SK-N-SH (cell line): Measurements from ENCODE around the gene PAFAH1B1. TPM values are rescaled to one million over a fixed set of nuclear protein-coding genes. Genes with fewer than 3 reads are reported as not detected.

Source experiments
- CTCF ChIA-PET: fragments of 300-600, 350-600 bp; formaldehyde crosslinking; extraction: SDS; loops from one replicate; lab custom pipeline; 2021; lab: Yijun Ruan, JAX
- POLR2A ChIA-PET: fragments of 350-600 bp; sonication (Branson Sonifier 250); formaldehyde crosslinking; extraction: SDS; loops from one replicate; lab custom pipeline; 2020; ENCODE audit warnings: antibody characterized with exemption, inconsistent platforms; lab: Yijun Ruan, JAX
- DNase-seq: peaks from one replicate; pipeline ENCODE4 v3.0.0; 2012
- H2AFZ ChIP-seq: fragments of 200-600 bp; sonication (generic); 2 replicates; pipeline ENCODE4 v1.8.1; 2016; ENCODE audit warnings: antibody characterized with exemption, mild to moderate bottlenecking, low read depth
- H3F3A ChIP-seq: fragments of 200-600 bp; sonication (generic); replicated peaks from 2 replicates; pipeline ENCODE3; 2016; ENCODE audit warnings: antibody characterized with exemption, mild to moderate bottlenecking; ENCODE audit not compliant: insufficient read depth
- H3K27ac ChIP-seq, 2 experiments: fragments of 200-500 bp in 1 of 2; fragments of 200-600 bp in 1 of 2; sonication (Bioruptor generic) in 1 of 2; sonication (generic), shearing (Covaris generic) in 1 of 2; 2 replicates each; pipeline versions ENCODE4 v1.5.1 to v1.6.1; 2014 to 2016; ENCODE audit warnings: low read depth in 2 of 2, inconsistent platforms in 1 of 2, low read length in 1 of 2, mild to moderate bottlenecking in 1 of 2, mixed read lengths in 1 of 2
- H3K27me3 ChIP-seq: fragments of 200-600 bp; sonication (generic), shearing (Covaris generic); 2 replicates; pipeline ENCODE4 v1.6.1; 2016; ENCODE audit warnings: mixed run types; ENCODE audit not compliant: insufficient read depth
- H3K36me3 ChIP-seq, 2 experiments: fragments of 200-500 bp in 1 of 2; fragments of 200-600 bp in 1 of 2; sonication (Bioruptor generic) in 1 of 2; sonication (generic) in 1 of 2; replicated peaks in 1 of 2; 2 replicates each; pipeline versions ENCODE3 to v1.5.1; 2014 to 2016; ENCODE audit warnings: low read length in 1 of 2, mild to moderate bottlenecking in 1 of 2; ENCODE audit not compliant: insufficient read depth in 2 of 2, control insufficient read depth in 1 of 2
- H3K4me1 ChIP-seq, 2 experiments: fragments of 200-500 bp in 1 of 2; fragments of 200-600 bp in 1 of 2; sonication (Bioruptor generic) in 1 of 2; sonication (generic), shearing (Covaris generic) in 1 of 2; 2 replicates each; pipeline versions ENCODE4 v1.5.1 to v1.6.1; 2014 to 2016; ENCODE audit warnings: low read depth in 1 of 2, low read length in 1 of 2, mixed run types in 1 of 2; ENCODE audit not compliant: insufficient read depth in 2 of 2, control insufficient read depth in 1 of 2
- H3K4me2 ChIP-seq: fragments of 200-600 bp; sonication (generic), shearing (Covaris generic); 2 replicates; pipeline ENCODE4 v1.6.1; 2017; ENCODE audit warnings: mixed run types
- H3K4me3 ChIP-seq, 2 experiments: fragments of 200-500 bp in 1 of 2; fragments of 200-600 bp in 1 of 2; sonication (Bioruptor generic) in 1 of 2; sonication (generic), shearing (Covaris generic) in 1 of 2; 2 replicates each; pipeline versions ENCODE4 v1.5.1 to v1.8.1; 2014 to 2016; ENCODE audit warnings: low read depth in 2 of 2, inconsistent platforms in 1 of 2, low read length in 1 of 2, mild to moderate bottlenecking in 1 of 2, mixed read lengths in 1 of 2, moderate library complexity in 1 of 2
- H3K79me2 ChIP-seq: fragments of 200-600 bp; sonication (generic); 2 replicates; pipeline ENCODE4 v1.8.1; 2017; ENCODE audit warnings: mild to moderate bottlenecking; ENCODE audit not compliant: insufficient read depth
- H3K9ac ChIP-seq: fragments of 200-600 bp; sonication (generic); 2 replicates; pipeline ENCODE4 v1.6.1; 2017; ENCODE audit warnings: mixed run types
- H3K9me2 ChIP-seq: fragments of 200-600 bp; sonication (generic); 2 replicates; pipeline ENCODE4 v1.6.1; 2017; ENCODE audit warnings: mixed run types
- H3K9me3 ChIP-seq: fragments of 200-600 bp; sonication (generic); 2 replicates; pipeline ENCODE4 v1.6.1; 2017; ENCODE audit warnings: mixed run types, mild to moderate bottlenecking, moderate library complexity
- H4K20me1 ChIP-seq: fragments of 200-600 bp; sonication (generic); 2 replicates; pipeline ENCODE4 v1.6.1; 2017; ENCODE audit warnings: mild to moderate bottlenecking, mixed run types; ENCODE audit not compliant: insufficient read depth
- CHD2 ChIP-seq: fragments of 150-350 bp; IDR thresholded peaks from 2 replicates; pipeline ENCODE4 v1.6.1; 2018; ENCODE audit warnings: low read length; ENCODE audit not compliant: partially characterized antibody
- ELF1 ChIP-seq: IDR thresholded peaks from 2 replicates; pipeline ENCODE4 v1.4.0; 2012
- EP300 ChIP-seq, 2 experiments: IDR thresholded peaks; 2 replicates each; pipeline versions ENCODE4 v1.4.0 to v1.6.1; 2012; ENCODE audit warnings: borderline replicate concordance in 1 of 2, low read depth in 1 of 2, low read length in 1 of 2
- EZH2phosphoT487 ChIP-seq: fragments of 200-600 bp; sonication (generic); IDR thresholded peaks from 2 replicates; pipeline ENCODE4 v1.6.1; 2017; ENCODE audit warnings: low read depth, mixed run types, mild to moderate bottlenecking, antibody characterized with exemption, moderate library complexity, borderline replicate concordance
- FOXJ3 ChIP-seq: sonication (generic); formaldehyde crosslinking; IDR thresholded peaks from 2 replicates; pipeline ENCODE4 v1.5.1; 2020; ENCODE audit warnings: mild to moderate bottlenecking, missing genetic modification reagents
- FOXM1 ChIP-seq: IDR thresholded peaks from 2 replicates; pipeline ENCODE4 v1.4.0; 2012; ENCODE audit warnings: low read depth, mild to moderate bottlenecking
- MEF2A ChIP-seq: IDR thresholded peaks from 2 replicates; pipeline ENCODE4 v1.4.0; 2012; ENCODE audit warnings: low read depth, borderline replicate concordance
- NFIC ChIP-seq: IDR thresholded peaks from 2 replicates; pipeline ENCODE4 v1.4.0; 2012; ENCODE audit warnings: borderline replicate concordance
- RXRA ChIP-seq: IDR thresholded peaks from 2 replicates; pipeline ENCODE4 v1.4.0; 2012; ENCODE audit warnings: low read depth, mild to moderate bottlenecking, borderline replicate concordance
- TAF1 ChIP-seq: IDR thresholded peaks from 2 replicates; pipeline ENCODE4 v1.6.1; 2012; ENCODE audit warnings: low read depth, mild to moderate bottlenecking, low read length, moderate library complexity, borderline replicate concordance
- TCF12 ChIP-seq: IDR thresholded peaks from 2 replicates; pipeline ENCODE4 v1.4.0; 2012
- TEAD4 ChIP-seq: IDR thresholded peaks from 2 replicates; pipeline ENCODE4 v1.4.0; 2012; ENCODE audit warnings: mild to moderate bottlenecking, borderline replicate concordance; ENCODE audit not compliant: insufficient read depth
- USF2 ChIP-seq: fragments of 150-350 bp; IDR thresholded peaks from 2 replicates; pipeline ENCODE4 v1.6.1; 2017; ENCODE audit warnings: antibody characterized with exemption, low read length, low read depth, borderline replicate concordance
- YY1 ChIP-seq: IDR thresholded peaks from 2 replicates; pipeline ENCODE4 v1.4.0; 2012; ENCODE audit warnings: low read depth, mild to moderate bottlenecking
- ZBTB33 ChIP-seq: IDR thresholded peaks from 2 replicates; pipeline ENCODE4 v1.4.0; 2012; ENCODE audit warnings: low read depth, borderline replicate concordance
- WGBS: methylation state at CpG from one replicate; pipeline ENCODE4 v1.1.6; 2017; ENCODE audit warnings: low lambda C conversion rate; 5-methylcytosine and 5-hydroxymethylcytosine counted together
- polyA plus RNA-seq, 3 experiments: library from polyadenylated mRNA; depleted of rRNA; stranded (reverse); fragments of >200 nt; gene quantifications; 2 replicates each; pipeline ENCODE4 v1.2.3, GENCODE V29; 2012

PAFAH1B1 gene
- polyA plus RNA-seq, 1 of the 3 experiments (the other 2 are of a cell fraction), result 37.3 TPM

- H3K9ac ChIP-seq, result no peak overlapping the region
- no peak overlapping the region for H2AFZ ChIP-seq
- CTCF ChIA-PET, result no interaction called here
- WGBS, result 97% methylated on average over 2 of the region's 2 CpGs
- H3F3A ChIP-seq, result peaks cover 32% of the 10 kb centered on the region
- no peaks in the 10 kb centered on the region for H3K27me3 ChIP-seq
- H3K9me2 ChIP-seq, result no peaks in the 10 kb centered on the region
- POLR2A ChIA-PET, result no interaction called here
- no peaks in the 10 kb centered on the region for H3K4me1 ChIP-seq
- no peaks in the 10 kb centered on the region for H3K9me3 ChIP-seq
- H3K27ac ChIP-seq, result no peak overlapping the region
- H3K4me3 ChIP-seq, result no peak overlapping the region
- H3K36me3 ChIP-seq, result peaks cover 62 to 68% of the 10 kb centered on the region in 2 experiments
- DNase-seq, result no peak
- no peak for TF ChIP-seq YY1
- TF ChIP-seq ELF1, result no peak
- TF ChIP-seq TAF1, result no peak
- TF ChIP-seq MEF2A, result no peak
- TF ChIP-seq ZBTB33, result no peak
- no peak for TF ChIP-seq TEAD4
- H3K4me2 ChIP-seq, result no peak overlapping the region
- H4K20me1 ChIP-seq, result peaks cover 24% of the 10 kb centered on the region
- H3K79me2 ChIP-seq, result peaks cover 29% of the 10 kb centered on the region
Observed at GRCh38 chr17:2680961-2681360, 87.5 kb downstream of the PAFAH1B1 start.

GRCh38 chr17:2681650-2682049, 88.2 kb downstream of the PAFAH1B1 start:
- 89% methylated on average over 7 of the region's 7 CpGs for WGBS
- Histone ChIP-seq H3K4me2 (no peak overlapping the region), H3K9me2 (no peaks in the 10 kb centered on the region), H3K27ac (no peak overlapping the region), H3K9me3 (no peaks in the 10 kb centered on the region), H3K27me3 (no peaks in the 10 kb centered on the region), H4K20me1 (peaks cover 24% of the 10 kb centered on the region), H3K9ac (no peak overlapping the region), H3K79me2 (peaks cover 22% of the 10 kb centered on the region), H3K4me3 (no peak overlapping the region), H2AFZ (no peak overlapping the region), H3F3A (peaks cover 35% of the 10 kb centered on the region), H3K36me3 (peaks cover 57 to 61% of the 10 kb centered on the region in 2 experiments), H3K4me1 (no peaks in the 10 kb centered on the region)
- TF ChIP-seq NFIC, result no peak
- no peak for TF ChIP-seq MEF2A
- ChIA-PET CTCF (no interaction called here), POLR2A (no interaction called here)
- DNase-seq, result no peak

GRCh38 chr17:2682176-2682938, 88.9 kb downstream of the PAFAH1B1 start:
- Histone ChIP-seq H3K9ac (no peak overlapping the region), H3K27ac (no peak overlapping the region), H3K79me2 (peaks cover 17% of the 10 kb centered on the region; the same call in 1 of the 2 replicates), H3K4me1 (peaks cover 0 to 4% of the 10 kb centered on the region in 2 experiments; a peak in 1 of 4 replicates), H3K27me3 (no peaks in the 10 kb centered on the region), H3K36me3 (peaks cover 54 to 58% of the 10 kb centered on the region in 2 experiments), H3K4me2 (no peak overlapping the region), H3K9me3 (no peaks in the 10 kb centered on the region), H3K9me2 (no peaks in the 10 kb centered on the region), H3K4me3 (no peak overlapping the region), H3F3A (peaks cover 37% of the 10 kb centered on the region), H4K20me1 (peaks cover 24% of the 10 kb centered on the region), H2AFZ (no peak overlapping the region)
- CTCF ChIA-PET, result interaction anchor here (0.9 kb wide), 1 partner anchor 17 kb away, joined by 3 read pairs; no protein-coding TSS in a partner anchor
- 81% methylated on average over 3 of the region's 3 CpGs for WGBS
- DNase-seq, result no peak
- POLR2A ChIA-PET, result no interaction called here
- TF ChIP-seq FOXM1, result no peak
- TF ChIP-seq USF2, result no peak
- no peak for TF ChIP-seq EP300 (IDR thresholded peaks at IDR 0.05; ENCODE audit: borderline replicate concordance in 1 of 2, low read depth in 1 of 2, low read length in 1 of 2)
- no peak for TF ChIP-seq RXRA
- TF ChIP-seq NFIC, result no peak
- TF ChIP-seq TEAD4, result no peak
- no peak for TF ChIP-seq CHD2
- TF ChIP-seq TCF12, result no peak
- no peak for TF ChIP-seq EZH2phosphoT487
- TF ChIP-seq FOXJ3, result no peak
